HUDEP-2 (cell line): ENCODE results near the gene PTCD1.
A peak's percentile ranks its signal among the peaks of the same experiment; 100 is the strongest.
"Not testable (repeated sequence)": the region's sequence is repeated elsewhere in the genome, so short reads cannot be mapped to it uniquely, and the experiment has no call there.

Source experiments
- DNase-seq, 76 experiments: peaks; one replicate each; lab custom pipeline; 2025; ENCODE audit not compliant: unreplicated experiment in 76 of 76; lab: John Stamatoyannopoulos, UW

The PTCD1 gene

GRCh38 chr7:99452541-99452940 lies 13.9 kb upstream of the PTCD1 start:
- DNase-seq: no peak

- DNase-seq: no peak
Observed at GRCh38 chr7:99451936-99452335, 13.3 kb upstream of the PTCD1 start.

DNA sequence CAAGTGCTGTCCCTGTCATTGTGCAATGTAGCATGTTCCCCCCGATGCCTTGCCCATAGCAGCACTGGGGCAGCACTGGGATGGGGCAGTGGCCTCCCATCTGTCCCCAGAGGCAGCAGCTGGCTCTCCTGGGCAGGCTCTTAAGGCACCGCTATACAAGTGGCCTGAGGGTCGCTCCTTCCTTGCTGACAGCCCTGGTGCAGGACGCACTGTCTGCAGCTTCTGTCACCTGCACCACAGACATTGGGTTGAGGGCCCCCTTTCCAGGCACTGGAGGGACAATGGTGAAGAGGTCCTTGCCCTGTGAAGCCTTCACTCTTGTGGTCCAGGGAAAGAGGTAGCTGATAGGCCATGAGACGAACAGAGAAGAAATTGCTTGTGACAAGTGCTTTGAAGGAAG lies 10.7 kb upstream of the PTCD1 start:
- DNase-seq: no peak

DNA sequence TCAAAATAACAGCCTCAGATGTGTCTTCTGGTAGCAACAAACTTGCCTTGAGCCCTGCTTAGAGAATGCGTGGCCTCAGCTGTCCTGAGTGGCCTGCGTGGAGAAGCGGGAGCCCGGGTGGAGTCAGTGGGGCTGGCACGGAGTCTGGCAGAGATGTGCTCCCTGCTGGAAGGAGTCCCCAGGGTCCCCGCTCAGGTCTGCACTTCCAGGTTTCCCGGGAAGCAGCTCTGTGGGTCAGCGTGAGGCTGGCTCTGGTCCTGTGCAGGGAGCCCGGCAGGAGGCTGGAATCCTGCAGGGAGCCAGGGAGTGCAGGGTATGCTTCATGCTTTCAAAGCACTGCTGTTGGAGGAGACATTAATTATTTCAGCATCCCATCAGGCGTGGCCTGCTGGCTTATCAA lies 10.3 kb upstream of the PTCD1 start:
- no peak for DNase-seq

GRCh38 chr7:99447943-99448342 lies 9.3 kb upstream of the PTCD1 start:
- DNase-seq: peak in 17 of 76 experiments; percentile 0 to 43 (median 15)

- DNase-seq: no peak
Observed at GRCh38 chr7:99446096-99446495, 7.5 kb upstream of the PTCD1 start.

DNA sequence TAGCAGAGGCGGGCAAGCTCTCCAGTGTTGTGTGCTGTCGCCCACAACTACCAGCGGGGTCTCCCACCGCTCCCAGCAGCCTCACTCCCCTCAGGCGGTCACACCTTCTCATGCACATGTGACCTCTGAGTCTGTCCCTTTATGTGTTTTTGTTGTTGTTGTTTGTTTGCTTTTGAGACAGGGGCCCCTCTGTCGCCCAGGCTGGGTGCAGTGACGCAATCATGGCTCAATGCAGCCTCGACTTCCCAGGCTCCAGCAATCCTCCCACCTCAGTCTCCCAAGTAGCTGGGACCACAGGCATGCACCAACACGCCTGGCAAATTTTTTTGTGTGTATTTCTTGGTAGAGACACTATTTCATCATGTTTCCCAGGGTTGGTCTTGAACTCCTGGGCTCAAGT lies 1.6 kb upstream of the PTCD1 start:
- no peak for DNase-seq

DNA sequence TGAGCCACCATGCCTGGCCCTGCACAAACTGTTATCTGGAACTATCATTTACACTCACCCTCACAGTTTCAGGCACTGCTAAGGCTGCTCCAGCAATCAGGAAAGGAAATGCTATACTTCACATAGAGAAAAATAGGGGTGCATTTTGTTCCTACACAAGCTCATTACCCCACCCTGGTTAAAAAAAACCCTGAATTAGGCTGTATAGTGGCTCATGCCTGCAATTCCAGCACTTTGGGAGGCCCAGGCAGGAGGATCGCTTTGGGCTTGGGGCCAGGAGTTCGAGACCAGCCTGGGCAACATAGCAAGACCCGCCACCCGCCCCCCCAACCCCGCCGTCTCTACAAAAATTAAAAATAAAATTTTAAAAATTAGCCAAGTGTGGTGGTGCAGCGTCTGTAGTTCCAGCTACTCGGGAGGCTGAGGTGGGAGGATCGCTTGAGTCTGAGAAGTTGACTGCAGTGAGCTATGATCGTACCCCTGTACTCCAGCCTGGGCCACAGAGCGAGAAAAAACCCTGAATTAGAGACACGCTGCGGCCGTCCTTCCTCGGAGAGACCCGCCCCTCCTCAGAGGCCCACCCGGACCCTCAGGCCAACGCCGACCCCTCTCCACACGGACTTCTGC lies 539 bp downstream of the PTCD1 start:
- DNase-seq: no peak

GRCh38 chr7:99433158-99433557 lies 5.4 kb downstream of the PTCD1 start:
- DNase-seq: no peak

DNA sequence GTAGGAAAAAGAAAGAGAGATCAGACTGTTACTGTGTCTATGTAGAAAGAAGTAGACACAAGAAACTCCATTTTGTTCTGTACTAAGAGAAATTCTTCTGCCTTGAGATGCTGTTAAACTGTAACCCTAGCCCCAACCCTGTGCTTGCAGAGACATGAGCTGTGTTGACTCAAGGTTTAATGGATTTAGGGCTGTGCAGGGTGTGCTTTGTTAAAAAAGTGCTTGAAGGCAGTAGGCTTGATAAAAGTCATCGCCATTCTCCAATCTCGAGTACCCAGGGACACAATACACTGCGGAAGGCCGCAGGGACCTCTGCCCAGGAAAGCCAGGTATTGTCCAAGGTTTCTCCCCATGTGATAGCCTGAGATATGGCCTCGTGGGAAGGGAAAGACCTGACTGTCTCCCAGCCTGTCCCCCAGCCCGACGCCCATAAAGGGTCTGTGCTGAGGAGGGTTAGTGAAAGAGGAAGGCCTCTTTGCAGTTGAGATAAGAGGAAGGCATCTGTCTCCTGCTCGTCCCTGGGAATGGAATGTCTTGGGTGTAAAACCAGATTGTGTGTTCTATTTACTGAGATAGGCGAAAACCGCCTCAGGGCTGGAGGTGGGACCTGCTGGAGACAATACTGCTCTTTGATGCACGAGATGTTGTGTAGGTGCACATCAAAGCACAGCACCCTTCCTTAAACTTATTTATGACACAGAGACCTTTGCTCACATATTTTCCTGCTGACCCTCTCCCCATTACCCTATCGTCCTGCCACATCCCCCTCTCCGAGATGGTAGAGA lies 6.7 kb downstream of the PTCD1 start:
- not testable (repeated sequence) for DNase-seq

- DNase-seq: no peak
Observed at GRCh38 chr7:99429756-99430155, 8.8 kb downstream of the PTCD1 start.

- no peak for DNase-seq
Observed at GRCh38 chr7:99428972-99429566, 9.5 kb downstream of the PTCD1 start.

DNA sequence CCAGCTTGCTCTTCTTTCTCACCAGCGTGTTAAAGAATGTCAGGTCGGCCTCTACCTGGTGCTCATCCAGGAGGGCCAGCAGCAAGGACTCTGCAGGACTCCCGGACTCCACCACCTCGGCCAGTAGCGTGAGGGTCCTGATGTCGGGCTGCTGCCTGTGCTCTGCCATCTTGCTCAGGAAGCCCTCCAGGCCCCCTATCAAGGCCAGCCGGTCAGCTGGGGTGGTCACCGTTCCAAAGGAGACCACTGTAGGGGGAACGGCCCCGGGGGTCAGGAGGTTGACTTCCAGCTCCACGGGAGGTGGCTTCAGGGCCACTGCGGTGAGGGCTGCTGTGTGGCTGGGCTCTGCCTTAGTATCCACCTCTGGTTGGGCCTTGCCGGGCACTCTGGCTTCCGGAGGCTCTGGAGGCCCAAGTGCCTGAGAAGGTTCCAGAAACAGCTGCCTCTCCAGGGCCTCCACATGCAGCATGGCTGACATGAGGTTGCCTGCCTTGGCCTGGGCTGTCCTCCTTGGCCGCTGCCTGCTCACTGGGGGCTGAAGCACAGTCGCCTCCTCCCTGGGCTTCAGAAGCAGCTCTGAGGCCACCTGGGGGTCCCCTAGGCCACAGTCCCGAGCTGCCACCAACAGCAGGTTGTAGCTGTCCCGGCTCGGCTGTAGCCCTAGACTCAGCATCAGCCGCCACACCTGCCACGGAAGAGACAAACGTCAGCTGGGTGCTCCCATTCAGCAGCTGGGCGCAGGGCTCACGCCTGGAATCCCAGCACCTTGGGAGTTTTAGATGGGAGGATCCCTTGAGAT lies 13.5 kb downstream of the PTCD1 start:
- no peak for DNase-seq

DNA sequence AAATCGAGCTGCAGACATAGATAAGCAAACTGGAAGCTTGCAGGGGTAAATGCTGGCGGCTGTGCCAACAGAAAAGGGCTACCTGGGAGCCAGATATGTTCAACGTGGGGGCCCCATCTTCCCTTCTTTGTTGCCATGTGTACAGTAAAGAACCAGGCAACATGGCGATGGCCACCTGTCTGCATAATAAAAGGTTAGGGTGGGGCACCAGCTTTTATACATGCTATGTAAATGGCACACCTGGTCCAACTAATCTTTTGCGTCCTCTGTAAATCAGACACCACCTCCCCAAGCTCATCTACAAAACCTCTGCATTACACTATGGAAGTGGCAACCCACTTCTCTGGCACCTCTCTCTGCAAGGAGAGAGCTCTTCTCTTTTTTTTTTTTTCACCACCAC lies 16.0 kb downstream of the PTCD1 start:
- no peak for DNase-seq

- peak in 5 of 76 experiments; percentile 2 to 14 (median 10) for DNase-seq
Observed at GRCh38 chr7:99422186-99422585, 16.4 kb downstream of the PTCD1 start.

DNA sequence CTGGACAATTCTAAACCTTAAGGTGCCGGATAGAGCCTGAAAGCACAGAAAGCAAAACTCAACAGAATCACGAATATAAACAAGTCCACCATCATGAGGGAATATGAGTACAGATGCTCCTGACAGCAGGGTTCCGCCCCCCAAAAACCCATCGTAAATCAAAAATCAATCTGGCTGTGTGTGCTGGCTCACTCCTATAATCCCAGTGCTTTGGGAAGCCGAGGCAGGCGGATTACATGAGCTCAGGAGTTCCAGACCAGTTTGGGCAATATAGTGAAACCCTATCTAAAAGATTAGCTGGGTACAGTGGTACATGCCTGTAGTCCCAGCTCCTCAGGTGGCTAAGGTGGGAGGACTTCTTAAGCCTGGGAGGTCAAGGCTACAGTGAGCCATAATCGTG lies 17.6 kb downstream of the PTCD1 start:
- no peak for DNase-seq

DNA sequence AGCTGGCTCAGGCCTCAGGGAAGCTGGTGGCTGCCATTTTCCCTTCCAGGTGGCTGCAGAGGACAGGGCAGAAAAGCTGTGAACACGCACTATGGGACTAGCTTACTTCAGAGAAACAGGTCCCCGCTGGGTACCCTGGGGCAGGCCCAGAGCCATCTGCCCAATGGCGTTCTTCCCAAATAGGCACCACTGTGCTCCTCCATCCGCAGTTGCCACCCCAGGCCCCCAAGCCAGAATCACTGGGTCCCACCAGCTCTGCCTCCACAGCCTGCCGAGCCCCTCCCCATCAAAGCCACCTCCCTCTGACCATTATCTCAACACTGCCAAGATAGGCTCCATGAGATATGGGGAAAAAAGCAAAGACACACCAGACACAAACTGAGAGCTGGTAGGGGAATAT lies 18.4 kb downstream of the PTCD1 start:
- no peak for DNase-seq

- DNase-seq: no peak
Observed at GRCh38 chr7:99419323-99420021, 19.1 kb downstream of the PTCD1 start.

- DNase-seq: no peak
Observed at GRCh38 chr7:99418260-99418659, 20.3 kb downstream of the PTCD1 start.

- DNase-seq: peak in 45 of 76 experiments; percentile 4 to 60 (median 27)
Observed at GRCh38 chr7:99415513-99416127, 23.0 kb downstream of the PTCD1 start.
